HG02943 (cell line): Measurements from ENCODE around the gene LRRC3.
"Not testable (repeated sequence)": the region's sequence is repeated elsewhere in the genome, so short reads cannot be mapped to it uniquely, and the experiment has no call there.

ENCODE experiments used
- ATAC-seq: cut with Tn5 transposase; IDR thresholded peaks from one replicate; pipeline ENCODE4 v1.9.1; 2021; ENCODE audit warnings: mild to moderate bottlenecking, low read depth, moderate library complexity; ENCODE audit not compliant: unreplicated experiment

Gene LRRC3

DNA sequence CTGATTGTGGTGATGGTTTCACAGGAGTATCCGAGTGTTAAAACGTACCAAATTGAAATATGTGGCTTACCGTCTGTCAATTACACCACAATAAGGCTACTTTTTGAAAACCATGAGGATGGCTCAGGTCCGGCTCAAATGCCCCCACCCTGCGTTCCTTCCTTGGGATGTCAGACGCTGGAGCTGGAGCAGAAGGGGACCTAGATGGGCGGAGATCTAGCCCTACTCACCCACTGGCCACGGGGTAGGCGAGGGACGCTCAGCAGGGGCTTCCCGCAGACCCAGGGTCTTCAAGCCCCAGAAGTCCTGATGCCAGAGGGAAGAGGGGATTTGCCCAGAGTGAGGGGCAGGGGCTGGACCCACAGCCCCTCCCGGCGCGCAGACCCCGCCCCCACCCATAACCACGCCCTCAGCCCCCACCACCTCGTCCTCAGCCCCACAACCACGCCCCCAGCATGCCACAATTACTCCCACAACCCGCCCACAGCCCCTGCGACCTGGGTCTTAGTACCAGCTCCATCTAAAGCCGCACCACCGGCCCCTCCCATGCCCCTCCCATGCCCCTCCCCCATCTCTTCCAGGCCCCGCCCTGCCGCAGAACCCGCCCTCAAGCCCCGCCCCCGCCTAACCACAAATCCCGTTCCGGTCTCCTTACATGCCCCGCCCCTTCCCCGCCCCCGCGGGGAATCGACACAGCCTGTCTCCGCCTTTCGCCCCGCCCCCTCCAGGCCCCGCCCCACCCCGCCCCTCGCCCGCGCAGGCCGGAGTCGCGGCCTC is at the start of gene LRRC3:
Gene LRRC3, plus strand, starts transcription at position 764 of the 777 bp plus-strand sequence. CDS start 1,135 bp downstream, outside the sequence.
- no peak for ATAC-seq

DNA sequence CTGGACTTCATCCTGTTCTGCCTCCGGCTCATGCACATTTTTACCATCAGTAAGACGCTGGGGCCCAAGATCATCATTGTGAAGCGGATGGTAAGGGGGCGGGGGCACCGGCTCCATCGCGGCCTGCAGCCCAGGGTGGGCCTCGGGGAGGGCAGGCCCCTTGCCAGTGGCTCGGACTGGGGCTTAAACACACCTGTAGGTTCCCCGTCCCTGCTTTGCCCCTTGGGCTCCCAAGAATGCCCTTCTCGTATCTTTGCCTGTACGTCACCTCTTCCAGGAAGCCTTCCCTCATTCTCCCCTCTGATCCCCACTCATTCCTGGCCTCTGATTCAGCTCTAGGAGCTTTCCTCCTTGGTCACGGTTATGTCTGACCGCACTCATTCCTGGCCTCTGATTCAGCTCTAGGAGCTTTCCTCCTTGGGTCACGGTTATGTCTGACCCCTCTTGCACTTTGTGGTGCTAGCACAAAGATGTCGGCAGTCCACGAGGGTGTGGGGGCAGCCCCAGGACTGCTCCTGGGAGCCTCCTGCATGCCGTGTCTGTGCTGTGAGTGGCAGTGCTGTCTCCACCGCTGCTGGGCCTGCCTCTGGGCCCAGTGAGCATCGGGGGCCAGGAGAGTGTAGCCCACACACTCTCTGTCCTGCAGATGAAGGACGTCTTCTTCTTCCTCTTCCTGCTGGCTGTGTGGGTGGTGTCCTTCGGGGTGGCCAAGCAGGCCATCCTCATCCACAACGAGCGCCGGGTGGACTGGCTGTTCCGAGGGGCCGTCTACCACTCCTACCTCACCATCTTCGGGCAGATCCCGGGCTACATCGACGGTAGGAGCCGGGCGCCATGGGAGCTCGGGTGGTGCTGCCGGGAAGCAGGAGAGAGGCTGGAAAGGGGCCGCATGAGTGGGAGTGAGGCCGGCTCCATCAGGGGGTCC is 49.1 kb upstream of the LRRC3 start:
- ATAC-seq: no peak

GRCh38 chr21:44406953-44407352 is 48.4 kb upstream of the LRRC3 start:
- no peak for ATAC-seq

DNA sequence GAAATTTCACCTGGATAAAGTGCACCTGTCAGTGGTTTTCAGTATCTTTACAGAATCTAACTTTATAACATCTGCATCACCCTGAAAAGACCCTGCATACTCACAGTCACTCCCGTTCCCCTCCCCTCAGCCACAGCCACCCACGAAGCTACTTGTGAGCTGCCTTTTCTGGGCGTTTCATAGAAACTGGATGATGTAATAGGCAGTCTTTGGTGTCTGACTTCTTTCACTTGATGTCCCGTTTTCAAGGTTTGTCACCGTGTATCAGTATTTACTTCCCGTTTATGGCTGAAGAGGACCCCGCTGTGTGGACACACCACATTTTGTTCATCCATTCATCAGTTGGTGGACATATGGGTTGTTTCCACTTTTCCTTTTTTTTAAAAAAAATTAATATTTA is 47.8 kb upstream of the LRRC3 start:
- ATAC-seq: no peak

GRCh38 chr21:44408226-44408625 is 47.1 kb upstream of the LRRC3 start:
- ATAC-seq: no peak

- ATAC-seq: no peak
Measured at GRCh38 chr21:44413566-44414290, 41.6 kb upstream of the LRRC3 start.

DNA sequence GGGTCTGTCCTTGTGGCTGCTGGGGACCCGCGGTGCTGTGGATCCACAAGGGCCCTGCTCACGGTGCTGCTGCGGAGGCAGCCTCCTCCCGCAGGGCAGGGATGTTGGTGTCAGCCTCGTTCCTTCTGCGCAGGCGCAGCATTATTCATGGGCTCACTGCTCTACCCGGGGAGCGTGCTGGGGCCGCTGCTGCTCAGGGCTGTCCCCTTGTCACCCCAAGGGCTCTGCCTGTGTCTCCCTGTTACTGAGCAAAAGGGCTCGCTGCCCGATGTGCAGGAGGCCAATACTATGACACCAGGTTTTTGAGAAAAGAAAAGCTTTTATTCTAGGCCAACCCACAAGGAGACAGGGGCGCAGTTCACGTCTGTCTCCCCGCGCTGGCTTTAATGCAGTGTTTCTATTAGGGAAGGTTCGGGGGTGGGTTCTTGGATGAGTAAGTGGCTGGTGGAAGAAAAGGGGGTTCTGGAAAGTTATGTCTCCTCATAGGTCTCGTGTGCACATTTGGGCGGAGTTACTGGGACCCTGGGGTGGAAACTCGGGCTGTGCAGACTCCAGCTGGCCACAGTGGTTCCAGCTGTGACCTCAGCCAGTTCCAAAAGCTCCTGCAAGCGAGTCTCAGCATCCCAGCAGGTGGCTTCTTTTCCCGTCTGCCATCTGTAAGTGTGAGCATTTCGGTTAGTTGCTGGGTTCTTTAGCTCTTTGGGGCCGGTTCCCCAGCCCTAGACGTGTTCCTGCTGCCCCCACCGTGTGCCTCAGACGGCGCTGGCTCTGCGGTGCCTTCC is 40.8 kb upstream of the LRRC3 start:
- ATAC-seq: no peak

GRCh38 chr21:44415073-44416025 is 40.0 kb upstream of the LRRC3 start:
- ATAC-seq: no peak

- no peak for ATAC-seq
Measured at GRCh38 chr21:44416193-44416592, 39.1 kb upstream of the LRRC3 start.

DNA sequence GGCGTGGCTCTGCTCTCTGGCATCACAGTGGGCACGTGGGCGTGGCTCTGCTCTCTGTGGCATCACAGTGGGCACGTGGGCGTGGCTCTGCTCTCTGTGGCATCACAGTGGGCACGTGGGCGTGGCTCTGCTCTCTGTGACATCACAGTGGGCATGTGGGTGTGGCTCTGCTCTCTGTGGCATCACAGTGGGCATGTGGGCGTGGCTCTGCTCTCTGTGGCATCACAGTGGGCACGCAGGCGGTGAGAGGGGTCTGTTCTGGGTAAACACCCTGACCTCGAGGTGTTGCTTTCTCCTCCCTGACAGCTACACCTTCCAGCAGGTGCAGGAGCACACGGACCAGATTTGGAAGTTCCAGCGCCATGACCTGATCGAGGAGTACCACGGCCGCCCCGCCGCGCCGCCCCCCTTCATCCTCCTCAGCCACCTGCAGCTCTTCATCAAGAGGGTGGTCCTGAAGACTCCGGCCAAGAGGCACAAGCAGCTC is 37.6 kb upstream of the LRRC3 start:
- not testable (repeated sequence) for ATAC-seq

DNA sequence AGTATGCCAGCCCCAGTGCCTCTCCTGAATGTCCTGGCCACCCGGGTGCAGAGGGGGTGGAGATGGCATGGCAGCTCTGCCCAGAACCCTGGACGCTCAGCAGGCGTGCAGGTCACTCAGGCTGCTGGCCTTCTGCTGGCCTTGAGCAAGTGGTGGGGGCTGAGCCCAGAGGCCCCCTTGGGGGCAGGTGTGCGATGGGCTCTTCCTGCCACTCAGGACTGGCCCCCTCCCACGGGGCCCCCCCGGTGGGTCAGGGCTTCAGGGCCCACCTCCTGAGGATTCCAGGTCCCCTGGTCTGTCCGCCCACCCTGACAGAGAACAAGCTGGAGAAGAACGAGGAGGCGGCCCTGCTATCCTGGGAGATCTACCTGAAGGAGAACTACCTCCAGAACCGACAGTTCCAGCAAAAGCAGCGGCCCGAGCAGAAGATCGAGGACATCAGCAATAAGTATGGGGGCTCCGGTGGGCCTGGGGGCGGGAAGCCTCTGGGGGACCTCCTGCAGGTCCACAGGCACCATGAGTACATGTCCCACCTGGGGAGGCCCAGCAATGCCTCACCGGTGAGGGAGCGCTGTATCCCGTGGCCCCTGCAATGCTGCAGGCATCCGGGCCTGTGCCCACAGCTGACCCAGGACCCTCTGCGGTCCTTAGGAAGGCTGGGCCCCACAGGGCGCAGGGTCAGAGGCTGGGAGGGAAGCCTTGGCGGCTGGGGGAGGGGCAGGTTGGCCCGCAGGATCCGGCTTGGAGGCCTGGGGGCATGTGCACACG is 37.0 kb upstream of the LRRC3 start:
- ATAC-seq: no peak

DNA sequence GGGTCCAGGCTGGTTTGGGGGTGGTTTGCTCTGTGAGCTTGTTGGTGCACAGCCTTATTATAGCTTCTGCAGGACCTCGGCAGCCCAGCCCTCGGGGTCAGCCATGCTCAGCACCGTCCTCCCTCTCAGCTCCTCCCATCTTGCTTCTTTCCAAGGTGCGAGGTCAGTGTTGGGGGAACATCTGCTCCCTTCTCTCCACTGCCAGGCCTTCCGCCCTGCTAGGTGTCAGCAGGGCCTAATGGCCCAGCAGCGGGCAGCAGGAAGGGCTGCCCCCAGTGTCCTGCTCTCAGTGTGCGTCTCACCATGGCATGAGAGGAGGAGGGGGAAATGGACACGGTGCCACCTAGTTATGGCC is 36.5 kb upstream of the LRRC3 start:
- no peak for ATAC-seq

- ATAC-seq: no peak
Measured at GRCh38 chr21:44419679-44420078, 35.6 kb upstream of the LRRC3 start.

DNA sequence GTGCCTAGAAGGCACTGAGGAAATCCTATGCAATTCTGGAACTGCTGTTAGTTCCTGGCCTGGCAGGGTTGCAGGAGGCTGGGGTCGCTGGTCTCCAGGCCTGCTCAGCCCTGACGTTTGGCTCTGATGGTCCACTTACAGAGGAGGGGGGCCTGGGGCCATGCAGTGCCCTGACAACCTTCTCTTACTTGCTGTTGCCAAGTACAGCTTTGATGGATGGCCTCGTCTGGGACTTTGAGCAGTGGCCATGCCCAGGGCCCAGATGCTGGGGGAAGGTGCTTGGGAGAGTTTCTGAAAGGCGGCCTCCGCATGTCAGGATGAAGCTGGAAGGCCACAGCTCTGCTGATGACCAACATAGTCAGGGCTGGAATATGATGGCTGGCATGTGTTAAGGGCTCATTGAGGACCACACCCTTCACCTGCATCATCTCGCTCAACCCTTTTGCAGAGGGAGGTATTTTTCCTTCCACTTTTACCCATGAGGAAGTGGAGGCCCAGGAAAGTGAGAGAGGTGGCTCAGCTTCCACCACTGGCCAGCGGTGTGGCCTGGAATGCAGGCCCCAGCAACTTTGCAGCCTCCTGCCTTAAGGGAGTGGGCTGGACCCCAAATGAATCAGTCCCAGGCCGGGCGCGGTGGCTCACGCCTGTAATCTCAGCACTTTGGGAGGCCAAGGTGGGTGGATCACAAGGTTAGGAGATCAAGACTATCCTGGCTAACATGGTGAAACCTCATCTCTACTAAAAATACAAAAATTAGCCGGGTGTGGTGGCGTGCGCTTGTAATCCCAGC is 34.7 kb upstream of the LRRC3 start:
- ATAC-seq: no peak

GRCh38 chr21:44421901-44422840 is 33.1 kb upstream of the LRRC3 start:
- ATAC-seq: no peak

- ATAC-seq: no peak
Measured at GRCh38 chr21:44423312-44423821, 31.9 kb upstream of the LRRC3 start.
